ENCODE measurements around the gene NCR3LG1.

NCR3LG1 gene

GRCh38 chr11:17371614-17372013 is 20.0 kb downstream of the NCR3LG1 start:
- no peak for DNase-seq (ENCODE audit: low read depth in 3 of 3)

DNA sequence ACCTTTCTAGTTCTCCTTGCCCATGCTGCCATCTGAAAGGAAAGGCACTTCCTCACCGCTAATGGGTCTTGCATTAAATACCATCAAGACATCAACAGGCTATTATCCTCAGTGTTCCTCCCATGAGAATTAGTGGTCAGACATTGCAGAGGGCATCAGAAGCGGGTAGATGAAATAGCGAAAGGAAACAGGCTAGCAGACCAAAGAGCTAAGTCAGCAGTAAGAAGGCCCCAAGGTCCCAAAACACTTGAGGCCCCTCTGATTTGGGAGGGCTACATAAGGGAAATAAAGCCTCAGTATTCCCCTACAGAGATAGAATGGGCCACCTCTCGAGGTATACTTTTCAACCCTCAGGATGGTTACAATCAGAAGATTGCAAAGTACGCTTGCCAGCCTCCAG is 23.9 kb downstream of the NCR3LG1 start:
- DNase-seq (ENCODE audit: low read depth in 3 of 3): no peak

- no peak for DNase-seq (ENCODE audit: low read depth in 3 of 3)
These were observed 24.9 kb downstream of the NCR3LG1 start for GRCh38 chr11:17376493-17376892.

GRCh38 chr11:17378655-17379054 is 27.1 kb downstream of the NCR3LG1 start:
- no peak for DNase-seq (ENCODE audit: low read depth in 3 of 3)

DNA sequence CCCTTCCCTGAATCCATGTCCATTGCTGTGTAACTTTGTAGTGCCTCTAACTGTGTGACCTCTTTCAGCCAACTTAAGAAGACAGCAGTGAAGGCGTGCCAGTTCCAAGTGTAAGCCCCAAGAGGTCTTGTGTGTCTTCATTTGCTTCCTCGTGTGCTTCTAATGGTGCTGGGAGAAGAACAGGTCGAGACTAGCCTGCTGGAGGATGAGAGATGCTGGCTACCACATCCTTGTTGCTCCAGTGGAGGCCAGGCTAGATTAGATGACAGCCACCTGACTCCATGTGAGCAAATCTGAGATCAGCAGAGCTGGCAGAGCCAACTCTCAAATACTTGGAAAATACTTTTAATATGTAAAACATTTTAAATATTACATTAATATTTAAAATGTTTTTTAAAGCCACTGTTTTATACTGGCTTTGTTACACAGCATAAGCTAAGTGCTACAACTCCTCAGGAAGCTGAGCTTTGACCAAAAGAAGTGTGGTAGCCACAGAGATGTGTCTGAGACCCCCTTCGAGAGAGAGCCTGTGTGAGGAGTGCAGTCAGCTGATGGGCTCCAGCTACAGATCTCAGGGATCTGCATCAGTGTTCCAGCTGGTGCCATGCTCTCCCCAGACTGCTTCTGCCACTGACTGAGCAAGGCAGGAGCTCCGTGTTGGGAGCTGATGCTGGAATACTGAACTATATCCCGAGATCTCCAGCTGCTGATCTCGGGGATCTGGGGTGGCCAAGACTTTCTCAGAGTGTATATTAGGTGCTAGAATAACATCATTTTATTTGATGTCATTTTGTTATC is 28.0 kb downstream of the NCR3LG1 start:
- DNase-seq (ENCODE audit: low read depth in 3 of 3): no peak

DNA sequence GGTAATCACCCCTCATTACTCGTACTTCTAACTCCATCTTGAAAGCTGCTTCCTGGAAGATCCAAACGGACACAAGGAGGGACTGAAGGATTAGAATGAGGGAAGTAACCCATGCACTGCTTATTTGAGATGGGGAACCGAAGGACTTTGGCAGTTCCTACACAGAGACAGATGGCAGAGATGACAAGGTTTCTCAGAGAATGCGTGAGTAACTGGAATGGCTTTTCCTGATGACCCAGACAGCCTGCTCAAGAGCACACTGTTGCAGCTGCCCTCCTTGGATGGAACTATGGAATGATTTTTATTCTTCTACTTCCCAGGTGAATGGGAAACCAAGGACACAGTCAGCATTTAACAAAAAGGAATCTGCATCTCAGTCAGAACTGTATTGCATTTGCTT is 29.6 kb downstream of the NCR3LG1 start:
- DNase-seq (ENCODE audit: low read depth in 3 of 3): no peak

DNA sequence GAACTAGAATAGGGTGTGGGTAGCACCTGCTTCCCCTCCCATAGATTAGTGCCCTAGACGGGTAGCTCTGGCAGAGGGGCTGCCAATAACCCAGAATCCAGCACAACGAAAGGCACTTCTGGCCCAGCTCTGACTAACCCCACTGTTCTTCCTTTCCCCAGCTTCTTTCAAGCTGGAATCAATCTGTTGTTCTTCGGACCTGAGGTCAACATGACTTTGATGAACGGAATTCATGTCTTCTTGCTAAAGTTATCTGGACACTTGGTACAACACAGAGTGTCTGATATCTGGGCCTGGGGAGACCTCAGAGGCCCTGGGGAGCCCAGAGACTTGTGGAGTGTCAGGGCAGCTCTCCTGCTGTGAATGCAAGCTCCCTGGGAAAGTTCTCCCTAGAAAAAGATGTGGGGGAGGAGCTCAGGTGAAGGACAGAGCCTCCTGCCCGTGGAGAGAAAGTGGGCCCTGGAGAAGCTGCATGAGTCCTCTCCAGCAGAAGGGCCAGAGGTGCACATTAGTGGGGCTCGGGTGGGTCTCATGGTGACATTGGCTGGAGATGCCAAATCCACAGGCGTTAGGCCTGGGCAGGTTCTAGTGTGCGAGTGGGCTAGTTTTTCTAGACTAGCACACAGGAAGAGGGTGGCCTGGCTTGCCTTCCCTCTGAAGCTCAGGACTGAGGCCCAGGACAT is 30.6 kb downstream of the NCR3LG1 start:
- no peak for DNase-seq (ENCODE audit: low read depth in 3 of 3)

- no peak for DNase-seq (ENCODE audit: low read depth in 3 of 3)
These were observed 31.9 kb downstream of the NCR3LG1 start for GRCh38 chr11:17383461-17383860.

- DNase-seq (ENCODE audit: low read depth in 3 of 3): peak; percentile 53 to 61 (median 60)
These were observed 32.5 kb downstream of the NCR3LG1 start for GRCh38 chr11:17384002-17384511.

GRCh38 chr11:17385492-17385891 is 33.9 kb downstream of the NCR3LG1 start:
- no peak for DNase-seq (ENCODE audit: low read depth in 3 of 3)

DNA sequence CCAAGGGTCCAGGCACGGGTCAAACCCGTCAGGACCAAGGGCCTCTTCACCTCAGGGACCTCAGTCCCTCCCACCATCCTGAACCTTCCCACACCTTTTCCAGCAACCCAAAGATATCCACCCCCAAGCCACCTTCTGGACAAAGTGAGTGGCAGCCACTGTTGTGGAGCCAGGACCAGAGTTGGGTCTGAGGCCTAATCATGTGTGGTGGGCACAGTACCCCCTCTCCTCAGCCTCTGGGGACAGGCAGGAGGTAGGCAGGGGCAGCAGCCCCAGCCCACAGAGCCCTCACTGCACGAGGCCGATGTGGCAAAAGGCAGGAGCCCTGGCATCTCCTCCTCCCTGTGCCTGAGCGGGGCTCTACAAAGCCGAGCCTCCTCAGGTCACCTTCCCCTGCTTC is 34.3 kb downstream of the NCR3LG1 start:
- DNase-seq (ENCODE audit: low read depth in 3 of 3): no peak

GRCh38 chr11:17386331-17387084 is 34.9 kb downstream of the NCR3LG1 start:
- DNase-seq (ENCODE audit: low read depth in 3 of 3): no peak

DNA sequence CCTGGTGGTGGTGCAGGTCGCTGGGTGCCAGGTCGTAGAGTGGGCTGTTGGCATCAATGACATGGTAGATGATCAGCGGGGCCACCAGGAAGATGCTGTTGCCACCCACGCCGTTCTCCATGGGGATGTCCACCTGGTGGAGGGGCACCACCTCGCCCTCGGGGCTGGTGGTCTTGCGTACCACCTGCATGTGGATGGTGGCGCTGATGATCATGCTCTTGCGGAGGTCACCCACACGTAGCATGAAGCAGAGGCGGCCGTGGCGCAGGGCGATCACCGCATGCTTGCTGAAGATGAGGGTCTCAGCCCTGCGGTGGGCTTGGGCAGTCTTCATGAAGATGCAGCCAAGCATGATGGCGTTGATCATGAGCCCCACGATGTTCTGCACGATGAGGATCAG is 35.7 kb downstream of the NCR3LG1 start:
- no peak for DNase-seq (ENCODE audit: low read depth in 3 of 3)

DNA sequence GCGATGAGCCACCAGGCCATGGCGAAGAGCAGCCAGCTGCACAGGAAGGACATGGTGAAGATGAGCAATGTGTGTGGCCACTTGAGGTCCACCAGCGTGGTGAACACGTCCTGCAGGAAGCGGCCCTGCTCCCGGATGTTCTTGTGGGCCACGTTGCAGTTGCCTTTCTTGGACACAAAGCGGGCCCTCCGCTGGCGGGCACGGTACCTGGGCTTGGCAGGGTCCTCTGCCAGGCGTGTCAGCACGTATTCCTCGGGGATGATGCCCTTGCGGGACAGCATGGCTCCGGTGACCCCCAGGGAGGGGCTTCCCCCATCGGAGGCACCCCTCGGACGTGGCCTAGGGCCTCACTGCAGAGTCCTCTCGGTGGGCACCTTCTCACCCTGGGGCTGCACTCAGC is 36.2 kb downstream of the NCR3LG1 start:
- no peak for DNase-seq (ENCODE audit: low read depth in 3 of 3)

GRCh38 chr11:17388609-17389210 is 37.1 kb downstream of the NCR3LG1 start, which contains the start of gene KCNJ11:
Gene KCNJ11 (minus strand): TSS chr11:17388659. CDS start chr11:17388091, 568 bp downstream.
- no peak for DNase-seq (ENCODE audit: low read depth in 3 of 3)

DNA sequence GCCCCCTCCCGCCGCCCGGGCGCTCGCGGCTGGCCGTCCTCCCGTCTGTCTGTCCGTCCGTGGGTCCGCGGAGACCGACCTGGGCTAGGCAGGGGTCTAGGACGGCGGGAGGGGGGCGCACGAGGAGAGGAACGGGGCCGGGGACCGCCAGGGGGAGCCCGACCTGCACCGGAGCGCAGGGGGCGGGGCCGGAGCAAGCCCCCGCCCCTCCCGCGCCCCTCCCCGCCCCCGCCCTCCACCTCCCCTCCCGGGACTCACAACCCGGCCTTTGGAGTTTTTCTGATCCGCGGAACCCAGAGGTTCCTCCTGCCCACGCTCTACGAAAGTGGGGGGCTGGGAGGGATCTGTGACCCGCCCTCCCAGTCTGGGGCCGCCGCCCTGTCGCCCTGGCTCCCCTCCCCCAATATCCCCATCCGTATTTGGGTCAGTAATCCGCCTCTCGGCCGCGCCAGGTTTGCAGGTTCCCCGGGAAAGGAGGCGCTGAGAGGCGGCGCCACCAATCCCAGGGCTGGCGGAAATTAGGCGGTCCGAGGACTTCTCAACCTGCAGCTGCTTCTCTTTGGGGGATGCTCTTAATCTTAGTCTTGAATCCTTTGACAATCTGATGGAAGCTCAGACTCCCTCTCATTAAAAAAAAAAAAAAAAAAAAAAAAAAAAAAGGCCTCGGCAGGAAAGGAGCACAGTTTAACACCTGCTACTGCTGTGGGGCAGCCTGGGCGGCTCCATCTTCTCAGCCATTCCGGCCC is 37.8 kb downstream of the NCR3LG1 start:
- peak; percentile 69 to 73 (median 69) for DNase-seq (ENCODE audit: low read depth in 3 of 3)

GRCh38 chr11:17389957-17390649 is 38.5 kb downstream of the NCR3LG1 start:
- DNase-seq (ENCODE audit: low read depth in 3 of 3): no peak

GRCh38 chr11:17391493-17392355 is 40.1 kb downstream of the NCR3LG1 start:
- no peak for DNase-seq (ENCODE audit: low read depth in 3 of 3)

- no peak for DNase-seq (ENCODE audit: low read depth in 3 of 3)
These were observed 41.3 kb downstream of the NCR3LG1 start for GRCh38 chr11:17392872-17393271.

- DNase-seq (ENCODE audit: low read depth in 3 of 3): no peak
These were observed 41.9 kb downstream of the NCR3LG1 start for GRCh38 chr11:17393472-17393871.

All from stimulated activated CD4-positive, alpha-beta T cell treated with anti-CD3 and anti-CD28 coated beads, TNF-alpha, amount 100 ng/mL, for 4 hours (primary cell).